ENCODE data around the gene TRAF4. TPM values are rescaled to one million over a fixed set of nuclear protein-coding genes. Genes with fewer than 3 reads are reported as not detected.

TRAF4 gene
- total and polyA plus RNA-seq, 10 of the 15 experiments (the other 5 are each of a cell fraction or from before 2014, with no cell fraction given), result 3.7 to 197 (median 66.4) TPM

- TF ChIP-seq EGR1 (IDR thresholded peaks at IDR 0.05; ENCODE audit: borderline replicate concordance in 1 of 2, low read depth in 2 of 2, low read length in 2 of 2) (0 out of 3 replicates have a peak, but pooled peaks of 1 of the 2 experiments have one; percentile 15), BCL3 (IDR thresholded peaks at IDR 0.05; ENCODE audit: borderline replicate concordance, insufficient read depth, low read depth, low read length, poor library complexity, severe bottlenecking) (no peak), HDGF (IDR thresholded peaks at IDR 0.05) (0 out of 2 replicates have a peak, but pooled peaks have one; percentile 36), RFX5 (IDR thresholded peaks at IDR 0.05; ENCODE audit: low read depth, low read length) (no peak), HCFC1 (IDR thresholded peaks at IDR 0.05; ENCODE audit: low read length) (no peak), SRF (IDR thresholded peaks at IDR 0.05; ENCODE audit: low read depth in 2 of 2, low read length in 2 of 2) (peak in 1 of 2 experiments; percentile 60; a peak in 1 of 4 replicates), GATAD2B (conservative IDR thresholded peaks at IDR 0.05; ENCODE audit: low read depth) (peak; percentile 70), CEBPZ (IDR thresholded peaks at IDR 0.05; ENCODE audit: low read depth, low read length) (no peak), PBX3 (IDR thresholded peaks at IDR 0.05; ENCODE audit: insufficient replicate concordance, low read depth, low read length) (no peak), MYB (IDR thresholded peaks at IDR 0.05; ENCODE audit: borderline replicate concordance, low read depth, low read length) (0 out of 2 replicates have a peak, but pooled peaks have one; percentile 15), IKZF1 (conservative IDR thresholded peaks at IDR 0.05) (peak; percentile 87), ETV6 (conservative IDR thresholded peaks at IDR 0.05 in 1 of 2, IDR thresholded peaks at IDR 0.05 in 1 of 2; ENCODE audit: borderline replicate concordance in 1 of 2, low read depth in 1 of 2) (no peak), BACH1 (IDR thresholded peaks at IDR 0.05; ENCODE audit: borderline replicate concordance) (no peak)
- TF ChIP-seq, protein P1, sequence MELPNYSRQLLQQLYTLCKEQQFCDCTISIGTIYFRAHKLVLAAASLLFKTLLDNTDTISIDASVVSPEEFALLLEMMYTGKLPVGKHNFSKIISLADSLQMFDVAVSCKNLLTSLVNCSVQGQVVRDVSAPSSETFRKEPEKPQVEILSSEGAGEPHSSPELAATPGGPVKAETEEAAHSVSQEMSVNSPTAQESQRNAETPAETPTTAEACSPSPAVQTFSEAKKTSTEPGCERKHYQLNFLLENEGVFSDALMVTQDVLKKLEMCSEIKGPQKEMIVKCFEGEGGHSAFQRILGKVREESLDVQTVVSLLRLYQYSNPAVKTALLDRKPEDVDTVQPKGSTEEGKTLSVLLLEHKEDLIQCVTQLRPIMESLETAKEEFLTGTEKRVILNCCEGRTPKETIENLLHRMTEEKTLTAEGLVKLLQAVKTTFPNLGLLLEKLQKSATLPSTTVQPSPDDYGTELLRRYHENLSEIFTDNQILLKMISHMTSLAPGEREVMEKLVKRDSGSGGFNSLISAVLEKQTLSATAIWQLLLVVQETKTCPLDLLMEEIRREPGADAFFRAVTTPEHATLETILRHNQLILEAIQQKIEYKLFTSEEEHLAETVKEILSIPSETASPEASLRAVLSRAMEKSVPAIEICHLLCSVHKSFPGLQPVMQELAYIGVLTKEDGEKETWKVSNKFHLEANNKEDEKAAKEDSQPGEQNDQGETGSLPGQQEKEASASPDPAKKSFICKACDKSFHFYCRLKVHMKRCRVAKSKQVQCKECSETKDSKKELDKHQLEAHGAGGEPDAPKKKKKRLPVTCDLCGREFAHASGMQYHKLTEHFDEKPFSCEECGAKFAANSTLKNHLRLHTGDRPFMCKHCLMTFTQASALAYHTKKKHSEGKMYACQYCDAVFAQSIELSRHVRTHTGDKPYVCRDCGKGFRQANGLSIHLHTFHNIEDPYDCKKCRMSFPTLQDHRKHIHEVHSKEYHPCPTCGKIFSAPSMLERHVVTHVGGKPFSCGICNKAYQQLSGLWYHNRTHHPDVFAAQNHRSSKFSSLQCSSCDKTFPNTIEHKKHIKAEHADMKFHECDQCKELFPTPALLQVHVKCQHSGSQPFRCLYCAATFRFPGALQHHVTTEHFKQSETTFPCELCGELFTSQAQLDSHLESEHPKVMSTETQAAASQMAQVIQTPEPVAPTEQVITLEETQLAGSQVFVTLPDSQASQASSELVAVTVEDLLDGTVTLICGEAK (IDR thresholded peaks at IDR 0.05; ENCODE audit: borderline replicate concordance), result no peak
- TF ChIP-seq, protein P2, sequence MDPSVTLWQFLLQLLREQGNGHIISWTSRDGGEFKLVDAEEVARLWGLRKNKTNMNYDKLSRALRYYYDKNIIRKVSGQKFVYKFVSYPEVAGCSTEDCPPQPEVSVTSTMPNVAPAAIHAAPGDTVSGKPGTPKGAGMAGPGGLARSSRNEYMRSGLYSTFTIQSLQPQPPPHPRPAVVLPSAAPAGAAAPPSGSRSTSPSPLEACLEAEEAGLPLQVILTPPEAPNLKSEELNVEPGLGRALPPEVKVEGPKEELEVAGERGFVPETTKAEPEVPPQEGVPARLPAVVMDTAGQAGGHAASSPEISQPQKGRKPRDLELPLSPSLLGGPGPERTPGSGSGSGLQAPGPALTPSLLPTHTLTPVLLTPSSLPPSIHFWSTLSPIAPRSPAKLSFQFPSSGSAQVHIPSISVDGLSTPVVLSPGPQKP (IDR thresholded peaks at IDR 0.05; ENCODE audit: low read depth, low read length), result no peak; the same call in 1 of the 2 replicates
These were observed 2.2 kb upstream of the TRAF4 start (continued) for GRCh38 chr17:28741358-28742349.
